Spleen (tissue), 11 donors: ENCODE measurements around the gene EHMT1. TPM values are rescaled to one million over a fixed set of nuclear protein-coding genes. Genes with fewer than 3 reads are reported as not detected.
A peak's percentile ranks its signal among the peaks of the same experiment; 100 is the strongest.

Source experiments
- DNase-seq: peaks from one replicate; pipeline ENCODE4 v3.0.0-alpha.2; 2020
- H3K27ac ChIP-seq, 8 donors: fragments of 200-600 bp; sonication (generic) in 7 of 8; 1 replicate in 4 of 8; 2 replicates in 4 of 8; pipeline versions ENCODE4 v1.5.0 to v1.8.0; 2016 to 2021; ENCODE audit warnings: inconsistent platforms in 4 of 8, mild to moderate bottlenecking in 4 of 8, moderate library complexity in 1 of 8
- H3K27me3 ChIP-seq, 7 donors: fragments of 200-600 bp; sonication (generic) in 6 of 7; replicated peaks in 1 of 7; 1 replicate in 4 of 7; 2 replicates in 3 of 7; pipeline versions ENCODE4 v1.5.0 to v1.8.0; 2016 to 2021; ENCODE audit warnings: inconsistent platforms in 3 of 7, mild to moderate bottlenecking in 1 of 7
- H3K36me3 ChIP-seq, 6 donors: fragments of 200-600 bp; sonication (generic) in 5 of 6; 1 replicate in 4 of 6; 2 replicates in 2 of 6; pipeline versions ENCODE4 v1.5.0 to v1.8.0; 2016 to 2021; ENCODE audit warnings: inconsistent platforms in 2 of 6
- H3K4me1 ChIP-seq, 6 donors: fragments of 200-600 bp; sonication (generic) in 5 of 6; 1 replicate in 3 of 6; 2 replicates in 3 of 6; pipeline versions ENCODE4 v1.5.0 to v1.8.0; 2016 to 2021; ENCODE audit warnings: inconsistent platforms in 3 of 6
- H3K4me3 ChIP-seq, 8 donors: fragments of 200-600 bp; sonication (generic) in 7 of 8; 1 replicate in 4 of 8; 2 replicates in 4 of 8; pipeline versions ENCODE4 v1.5.0 to v1.8.0; 2016 to 2021; ENCODE audit warnings: inconsistent platforms in 4 of 8, mild to moderate bottlenecking in 4 of 8, moderate library complexity in 2 of 8
- H3K9me3 ChIP-seq, 8 donors: fragments of 200-600 bp; sonication (generic) in 7 of 8; 1 replicate in 4 of 8; 2 replicates in 4 of 8; pipeline versions ENCODE4 v1.5.0 to v1.8.0; 2016 to 2021; ENCODE audit warnings: inconsistent platforms in 4 of 8
- POLR2A ChIP-seq, 3 donors: fragments of 450-650 bp; IDR thresholded peaks; one replicate each; pipeline ENCODE4 v1.5.1; 2017; ENCODE audit warnings: antibody characterized with exemption in 3 of 3, mild to moderate bottlenecking in 1 of 3
- POLR2AphosphoS5 ChIP-seq, 3 donors: sonication (generic); formaldehyde crosslinking; IDR thresholded peaks; one replicate each; pipeline ENCODE4 v1.5.1; 2017; ENCODE audit warnings: antibody characterized with exemption in 3 of 3
- WGBS, 5 donors: extraction: QIAGEN DNeasy Blood & Tissue Kit in 3 of 5; methylation state at CpG; one replicate each; pipeline versions ENCODE4 v1.1.5 to v1.1.7; 2013 to 2018; 5-methylcytosine and 5-hydroxymethylcytosine counted together
- intact Hi-C: fragments of 100-400 bp; cut with DNase I; formaldehyde crosslinking; loops from one replicate; pipeline ENCODE4 v1.15.0; 2023; ENCODE audit warnings: low total_unique reads
- polyA plus RNA-seq, 3 donors: library from polyadenylated mRNA; stranded (reverse); fragments of 200-250 nt; gene quantifications; one replicate each; pipeline ENCODE4 v1.2.1, GENCODE V29; 2013
- total RNA-seq, 7 donors: library from RNA; depleted of rRNA in 3 of 7; stranded (reverse); fragments of >200 nt in 3 of 7; fragmentation: NEBNext Ultra II Directional in 4 of 7; extraction: Animal tissue kit (Norgen Biotek cat#: 25700) in 4 of 7; gene quantifications; one replicate each; pipeline versions ENCODE4 v1.1.0 to v1.2.1, GENCODE V29; 2016 to 2021
- TF ChIP-seq, protein P1 (sequence below), 11 experiments: fragments of 200-600 bp in 7 of 11; fragments of 450-650 bp in 4 of 11; sonication (generic) in 4 of 11; IDR thresholded peaks in 8 of 11; conservative IDR thresholded peaks in 3 of 11; 1 replicate in 7 of 11; 2 replicates in 4 of 11; pipeline versions ENCODE4 v1.4.0 to v1.8.0; 2016 to 2021; ENCODE audit warnings: antibody characterized with exemption in 11 of 11, inconsistent platforms in 4 of 11, mild to moderate bottlenecking in 1 of 11
- donor health status: healthy with polysubstance abuse.
- donor health status: DM: no; HTN: no; CAD: no; lungs with moderate emphysema.
- donor health status: DM: no; HTN: no; CAD: no.
- donor health status: Bipolar disorder and iron deficiency.
- donor health status: healthy.
- donor health status: DM: no; HTN: no; CAD: no.
- donor health status: DM: yes; HTN: yes; CAD: no.

The EHMT1 gene
- total and polyA plus RNA-seq, 10 donors = 35.5 to 163 (median 122) TPM

DNA sequence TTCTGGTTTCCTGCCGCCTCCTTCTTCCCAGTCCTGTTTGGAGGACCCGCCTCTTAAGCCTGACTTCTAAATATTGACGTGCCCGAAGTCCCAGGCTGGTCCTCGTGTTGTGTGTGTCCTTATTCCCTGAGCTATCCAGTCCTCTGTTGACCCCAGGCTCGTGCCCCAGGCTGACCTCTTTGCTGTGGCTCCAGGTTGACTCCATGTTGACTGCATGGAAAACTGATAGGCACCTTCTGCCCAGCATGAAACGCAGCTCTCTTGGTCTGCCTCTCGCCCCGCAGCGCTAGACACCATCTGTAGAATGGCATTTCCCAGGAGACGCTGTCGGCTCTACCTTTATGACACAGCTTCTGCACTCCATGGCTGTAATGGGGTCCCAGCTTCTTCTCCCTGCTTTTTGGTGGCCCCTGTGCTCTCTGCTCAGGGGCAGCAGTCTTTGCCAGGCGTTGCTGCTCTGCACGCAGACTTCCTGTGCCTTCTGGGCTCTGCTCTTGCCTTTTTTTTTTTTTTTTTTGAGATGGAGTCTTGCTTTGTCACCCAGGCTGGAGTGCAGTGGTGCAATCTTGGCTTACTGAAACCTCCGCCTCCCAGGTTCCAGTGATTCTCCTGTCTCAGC, 28.4 kb downstream of the EHMT1 start:
- peak; percentile 73 for DNase-seq
- no peaks in the 10 kb centered on the region for H3K27me3 ChIP-seq
- no peaks in the 10 kb centered on the region for H3K9me3 ChIP-seq
- peak overlapping the region in 7 of 8 donors; percentile 51 to 78 (median 71) for H3K27ac ChIP-seq
- WGBS, 5 donors = 39 to 49% (median 43%) methylated on average over 15 of the region's 15 CpGs
- TF ChIP-seq POLR2A (IDR thresholded peaks at IDR 0.05) (no peak), POLR2AphosphoS5 (IDR thresholded peaks at IDR 0.05) (no peak)
- TF ChIP-seq, protein P1, sequence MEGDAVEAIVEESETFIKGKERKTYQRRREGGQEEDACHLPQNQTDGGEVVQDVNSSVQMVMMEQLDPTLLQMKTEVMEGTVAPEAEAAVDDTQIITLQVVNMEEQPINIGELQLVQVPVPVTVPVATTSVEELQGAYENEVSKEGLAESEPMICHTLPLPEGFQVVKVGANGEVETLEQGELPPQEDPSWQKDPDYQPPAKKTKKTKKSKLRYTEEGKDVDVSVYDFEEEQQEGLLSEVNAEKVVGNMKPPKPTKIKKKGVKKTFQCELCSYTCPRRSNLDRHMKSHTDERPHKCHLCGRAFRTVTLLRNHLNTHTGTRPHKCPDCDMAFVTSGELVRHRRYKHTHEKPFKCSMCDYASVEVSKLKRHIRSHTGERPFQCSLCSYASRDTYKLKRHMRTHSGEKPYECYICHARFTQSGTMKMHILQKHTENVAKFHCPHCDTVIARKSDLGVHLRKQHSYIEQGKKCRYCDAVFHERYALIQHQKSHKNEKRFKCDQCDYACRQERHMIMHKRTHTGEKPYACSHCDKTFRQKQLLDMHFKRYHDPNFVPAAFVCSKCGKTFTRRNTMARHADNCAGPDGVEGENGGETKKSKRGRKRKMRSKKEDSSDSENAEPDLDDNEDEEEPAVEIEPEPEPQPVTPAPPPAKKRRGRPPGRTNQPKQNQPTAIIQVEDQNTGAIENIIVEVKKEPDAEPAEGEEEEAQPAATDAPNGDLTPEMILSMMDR (IDR thresholded peaks at IDR 0.05 in 8 of 11, conservative IDR thresholded peaks at IDR 0.05 in 3 of 11) = no peak
- H3K36me3 ChIP-seq = peaks cover 0 to 73% (median 7%) of the 10 kb centered on the region in 6 donors
- H3K4me1 ChIP-seq = peaks cover 3 to 93% (median 44%) of the 10 kb centered on the region in 6 donors
- intact Hi-C loops = no loop called here
- H3K4me3 ChIP-seq = peak overlapping the region in 4 of 8 donors; percentile 0 to 44 (median 8)

DNA sequence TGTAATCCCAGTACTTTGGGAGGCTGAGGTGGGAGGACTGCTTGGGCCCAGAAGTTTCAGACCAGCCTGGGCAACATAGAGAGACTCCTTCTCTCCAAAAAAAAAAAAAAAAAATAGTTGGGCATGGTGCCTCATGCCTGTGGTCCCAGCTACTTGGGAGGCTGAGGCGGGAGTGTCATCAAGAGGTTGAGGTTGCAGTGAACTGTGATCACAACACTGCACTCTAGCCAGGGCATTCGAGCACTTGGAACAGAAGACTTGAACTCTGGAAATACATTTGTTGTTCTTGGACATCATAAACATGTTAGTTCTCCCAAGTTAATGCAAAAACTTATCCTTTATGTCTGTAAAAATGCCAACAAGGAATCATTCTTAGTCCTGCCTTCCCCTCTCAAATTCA, 29.6 kb downstream of the EHMT1 start:
- 86 to 100% (median 90%) methylated on average over 2 of the region's 2 CpGs for WGBS, 5 donors
- TF ChIP-seq POLR2AphosphoS5 (IDR thresholded peaks at IDR 0.05) = no peak
- TF ChIP-seq, protein P1 (IDR thresholded peaks at IDR 0.05 in 8 of 11, conservative IDR thresholded peaks at IDR 0.05 in 3 of 11) = no peak
- TF ChIP-seq POLR2A (IDR thresholded peaks at IDR 0.05) = no peak

DNA sequence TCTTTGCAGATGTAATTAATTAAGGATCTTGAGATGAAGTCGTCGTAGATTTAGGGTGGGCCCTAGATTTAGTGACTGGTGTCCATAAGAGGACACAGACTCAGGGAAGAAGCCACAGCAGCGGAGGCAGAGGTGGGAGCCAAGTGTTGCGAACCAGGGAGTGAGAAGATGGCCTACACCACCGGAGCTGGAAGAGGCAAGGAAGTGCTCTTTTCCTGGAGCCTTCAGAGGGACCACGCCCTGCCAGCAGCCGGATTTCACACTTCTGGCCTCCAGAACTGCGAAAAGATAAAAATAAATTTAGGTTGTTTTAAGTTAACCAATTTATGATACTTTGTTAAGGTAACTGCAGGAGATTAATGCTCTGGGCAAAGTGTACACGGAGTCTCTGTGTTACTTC, 30.7 kb downstream of the EHMT1 start:
- H3K27ac ChIP-seq = peak overlapping the region in 7 of 8 donors; percentile 0 to 78 (median 60)
- DNase-seq = peak; percentile 71
- intact Hi-C loops = no loop called here
- no peak overlapping the region for H3K4me3 ChIP-seq
- peaks cover 3 to 71% (median 40%) of the 10 kb centered on the region in 6 donors for H3K4me1 ChIP-seq
- H3K36me3 ChIP-seq = peaks cover 0 to 74% (median 8%) of the 10 kb centered on the region in 6 donors
- 63 to 82% (median 74%) methylated on average over 9 of the region's 9 CpGs for WGBS, 5 donors
- no peaks in the 10 kb centered on the region for H3K27me3 ChIP-seq
- TF ChIP-seq POLR2AphosphoS5 (IDR thresholded peaks at IDR 0.05) = peak in 2 of 3 donors; percentile 29 to 46
- TF ChIP-seq, protein P1 (IDR thresholded peaks at IDR 0.05 in 8 of 11, conservative IDR thresholded peaks at IDR 0.05 in 3 of 11) = no peak
- no peaks in the 10 kb centered on the region for H3K9me3 ChIP-seq

More for the DNA sequence above, 29.6 kb downstream of the EHMT1 start:
- intact Hi-C loops = no loop called here
- H3K36me3 ChIP-seq = peaks cover 0 to 73% (median 7%) of the 10 kb centered on the region in 6 donors
- peak; percentile 4 for DNase-seq
- H3K9me3 ChIP-seq = no peaks in the 10 kb centered on the region
- H3K27me3 ChIP-seq = no peaks in the 10 kb centered on the region
- H3K4me1 ChIP-seq = peaks cover 3 to 82% (median 42%) of the 10 kb centered on the region in 6 donors
- H3K27ac ChIP-seq = peak overlapping the region in 3 of 8 donors; percentile 75 to 78 (median 77)
- H3K4me3 ChIP-seq = no peak overlapping the region

DNA sequence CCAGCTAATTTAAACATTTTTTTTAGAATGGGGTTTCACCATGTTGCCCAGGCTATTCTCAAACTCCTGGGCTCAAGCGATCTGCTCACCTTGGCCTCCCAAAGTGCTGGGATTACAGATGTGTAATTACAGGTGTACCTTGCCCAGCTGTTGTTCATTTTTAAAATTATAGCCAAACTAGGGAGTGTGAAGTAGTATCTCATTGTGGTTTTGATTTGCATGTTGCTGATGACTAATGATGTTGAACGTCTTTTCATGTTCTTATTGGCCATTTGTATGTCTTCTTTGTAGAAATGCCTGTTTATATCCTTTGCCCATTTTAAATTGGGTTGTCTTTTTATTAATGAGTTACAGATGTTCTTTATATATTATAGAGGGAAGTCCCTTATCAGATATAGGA, 31.5 kb downstream of the EHMT1 start:
- no peaks in the 10 kb centered on the region for H3K9me3 ChIP-seq
- intact Hi-C loops = no loop called here
- WGBS, 5 donors = 64 to 77% (median 71%) methylated on average over 2 of the region's 2 CpGs

More for the DNA sequence above, 31.5 kb downstream of the EHMT1 start:
- Histone ChIP-seq H3K36me3 (peaks cover 0 to 75% (median 12%) of the 10 kb centered on the region in 6 donors), H3K4me3 (no peak overlapping the region), H3K4me1 (peaks cover 3 to 66% (median 40%) of the 10 kb centered on the region in 6 donors), H3K27me3 (no peaks in the 10 kb centered on the region), H3K27ac (peak overlapping the region in 6 of 8 donors; percentile 52 to 78 (median 61))
- TF ChIP-seq, protein P1 (IDR thresholded peaks at IDR 0.05 in 8 of 11, conservative IDR thresholded peaks at IDR 0.05 in 3 of 11) = no peak
- TF ChIP-seq POLR2A (IDR thresholded peaks at IDR 0.05) (no peak), POLR2AphosphoS5 (IDR thresholded peaks at IDR 0.05) (no peak)
- no peak for DNase-seq
